ENCODE results near the gene FTCD. TPM values are rescaled to one million over a fixed set of nuclear protein-coding genes. Genes with fewer than 3 reads are reported as not detected.
A peak's percentile ranks its signal among the peaks of the same experiment; 100 is the strongest.

The FTCD gene
- total and polyA plus RNA-seq, 2 of the 8 experiments (the other 6 are each of a cell fraction or from before 2014, with no cell fraction given) = 3.3 to 4.9 TPM

GRCh38 chr21:46154155-46154954, 1.0 kb downstream of the FTCD start:
- H3K4ac ChIP-seq (replicated peaks; ENCODE audit: insufficient read length, low read depth, low read length) = no peak overlapping the region
- no peak for TF ChIP-seq GTF2F1 (IDR thresholded peaks at IDR 0.05; ENCODE audit: borderline replicate concordance, low read depth, low read length)
- no peak for TF ChIP-seq EZH2 (IDR thresholded peaks at IDR 0.05; ENCODE audit: low read depth, low read length, severe bottlenecking)
- TF ChIP-seq KDM4A (IDR thresholded peaks at IDR 0.05; ENCODE audit: low read depth, low read length, severe bottlenecking) = no peak
- TF ChIP-seq SRF (IDR thresholded peaks at IDR 0.05; ENCODE audit: low read depth, low read length) = no peak
- TF ChIP-seq CBX8 (IDR thresholded peaks at IDR 0.05; ENCODE audit: borderline replicate concordance, low read depth, low read length) = no peak
- no peak for TF ChIP-seq POLR2A (IDR thresholded peaks at IDR 0.05; ENCODE audit: control extremely low read depth in 1 of 2, low read depth in 2 of 2, low read length in 2 of 2)
- no peak for TF ChIP-seq RNF2 (IDR thresholded peaks at IDR 0.05; ENCODE audit: borderline replicate concordance, low read depth, low read length, missing control alignments, poor library complexity, severe bottlenecking)
- TF ChIP-seq TEAD4 (IDR thresholded peaks at IDR 0.05; ENCODE audit: low read depth, low read length) = no peak
- TF ChIP-seq HDAC6 (IDR thresholded peaks at IDR 0.05; ENCODE audit: low read depth, low read length) = no peak
- no peak overlapping the region for H3K27ac ChIP-seq (ENCODE audit: low read depth, low read length)

More at GRCh38 chr21:46154155-46154954, 1.0 kb downstream of the FTCD start:
- H3K9ac ChIP-seq (replicated peaks in 1 of 4; ENCODE audit: extremely low read depth in 1 of 4, low read depth in 3 of 4, low read length in 3 of 4) = no peak overlapping the region
- H3K4me2 ChIP-seq (ENCODE audit: insufficient read depth in 1 of 2, low read depth in 2 of 2, low read length in 2 of 2) = no peak overlapping the region
- no peak overlapping the region for H4K5ac ChIP-seq (ENCODE audit: insufficient read length, low read depth, low read length)
- peak overlapping the region; percentile 89 for H4K8ac ChIP-seq (ENCODE audit: extremely low read depth, insufficient read depth, low read length)
- no peak overlapping the region for H2BK120ac ChIP-seq (replicated peaks; ENCODE audit: low read depth, low read length)
- no peak overlapping the region for H4K91ac ChIP-seq (replicated peaks; ENCODE audit: insufficient read length, low read length)
- no peaks in the 10 kb centered on the region for H3K79me2 ChIP-seq (ENCODE audit: control insufficient read depth in 1 of 2, insufficient read depth in 2 of 2, low read length in 2 of 2)
- H2BK20ac ChIP-seq (ENCODE audit: low read length) = no peak overlapping the region
- no peak overlapping the region for H2BK5ac ChIP-seq (ENCODE audit: low read depth, low read length)
- WGBS, 2 experiments (ENCODE audit: extremely low coverage in 1 of 2, insufficient coverage in 1 of 2, insufficient read length in 1 of 2, insufficient replicate concordance in 2 of 2, low coverage in 1 of 2, low lambda C conversion rate in 2 of 2, missing lambda C conversion rate in 1 of 2) = 88% methylated on average over 30 of the region's 39 CpGs; no CpG with 5 or more reads in 1 of the 2 experiments
- H3K56ac ChIP-seq (replicated peaks; ENCODE audit: insufficient read length, low read depth, low read length) = no peak overlapping the region
- H2AFZ ChIP-seq (ENCODE audit: low read length) = no peak overlapping the region
- H3K4me3 ChIP-seq (ENCODE audit: extremely low read depth in 1 of 4, insufficient read depth in 2 of 4, low read depth in 3 of 4, low read length in 4 of 4) = no peak overlapping the region
- peak overlapping the region; percentile 61; the same call in 1 of the 2 replicates for H2BK15ac ChIP-seq (ENCODE audit: low read length)
- H3K4me1 ChIP-seq (replicated peaks in 1 of 4; ENCODE audit: control insufficient read depth in 3 of 4, insufficient read depth in 4 of 4, low read length in 3 of 4) = peaks cover 0 to 24% (median 15%) of the 10 kb centered on the region in 4 experiments; a peak in 5 of 7 replicates
- DNase-seq (ENCODE audit: low read depth in 1 of 2, low spot score in 2 of 2) = peak in 1 of 2 experiments; percentile 49
- H3K23ac ChIP-seq (ENCODE audit: insufficient read length) = no peak overlapping the region
- H3K36me3 ChIP-seq (ENCODE audit: control insufficient read depth in 2 of 4, insufficient read depth in 4 of 4, low read length in 3 of 4) = peaks cover 0 to 4% (median 0%) of the 10 kb centered on the region in 4 experiments; a peak in 1 of 8 replicates
- FAIRE-seq = no peak
- ChIA-PET CTCF (ENCODE audit: partially characterized antibody) (interaction anchor here (0.9 to 3.3 kb wide), 7 partner anchors 12 to 274 kb away, joined by 3 to 39 read pairs (median 4); no protein-coding TSS in a partner anchor), POLR2A (ENCODE audit: partially characterized antibody) (no interaction called here)
- H3K9me3 ChIP-seq (ENCODE audit: insufficient read depth in 2 of 2, low read depth in 1 of 2, low read length in 1 of 2) = no peaks in the 10 kb centered on the region
- H3K23me2 ChIP-seq (ENCODE audit: low read depth, low read length) = no peaks in the 10 kb centered on the region
- H3K27me3 ChIP-seq (replicated peaks in 1 of 4; ENCODE audit: control insufficient read depth in 3 of 4, extremely low read depth in 1 of 4, insufficient read depth in 3 of 4, low read length in 3 of 4) = no peaks in the 10 kb centered on the region
- H4K20me1 ChIP-seq (replicated peaks in 1 of 2; ENCODE audit: control insufficient read depth in 1 of 2, insufficient read depth in 2 of 2, low read length in 2 of 2) = peaks cover 0 to 4% of the 10 kb centered on the region in 2 experiments
- no peaks in the 10 kb centered on the region for H3K79me1 ChIP-seq (ENCODE audit: low read depth, low read length)
- H3K14ac ChIP-seq (ENCODE audit: insufficient read length) = no peak overlapping the region
- peak overlapping the region; percentile 27; the same call in 1 of the 2 replicates for H2BK12ac ChIP-seq (ENCODE audit: low read depth, low read length)
- H3K18ac ChIP-seq (ENCODE audit: extremely low read depth, low read length) = no peak overlapping the region; the same call in 1 of the 2 replicates
- no peak overlapping the region for H2AK5ac ChIP-seq (ENCODE audit: low read depth, low read length)

Data from H1 (cell line).